Muscle layer of duodenum (tissue), 2 donors: ENCODE measurements around the gene ELAPOR1.

Experiments used
- H3K27ac ChIP-seq: one replicate; pipeline ENCODE4 v1.7.0; 2013; ENCODE audit warnings: mild to moderate bottlenecking, low read length
- H3K27me3 ChIP-seq: one replicate; pipeline ENCODE4 v1.7.0; 2013; ENCODE audit warnings: low read depth, mild to moderate bottlenecking, control low read depth, low read length
- H3K36me3 ChIP-seq, 2 donors: one replicate each; pipeline ENCODE4 v1.7.0; 2013; ENCODE audit warnings: low read length in 2 of 2, control low read depth in 1 of 2, mild to moderate bottlenecking in 1 of 2; ENCODE audit not compliant: insufficient read depth in 2 of 2, control insufficient read depth in 1 of 2
- H3K4me1 ChIP-seq, 2 donors: one replicate each; pipeline ENCODE4 v1.7.0; 2013; ENCODE audit warnings: low read length in 2 of 2, mild to moderate bottlenecking in 2 of 2, control low read depth in 1 of 2, moderate library complexity in 1 of 2; ENCODE audit not compliant: insufficient read depth in 2 of 2, control insufficient read depth in 1 of 2
- H3K4me3 ChIP-seq, 2 donors: one replicate each; pipeline ENCODE4 v1.7.0; 2013; ENCODE audit warnings: low read length in 2 of 2, low read depth in 1 of 2, mild to moderate bottlenecking in 1 of 2
- H3K9me3 ChIP-seq, 2 donors: one replicate each; pipeline ENCODE4 v1.7.0; 2013; ENCODE audit warnings: low read length in 2 of 2, control low read depth in 1 of 2, mild to moderate bottlenecking in 1 of 2; ENCODE audit not compliant: control insufficient read depth in 1 of 2
- donor health status: healthy.

Gene ELAPOR1

GRCh38 chr1:109116286-109116685 lies 2.4 kb downstream of the ELAPOR1 start:
- Histone ChIP-seq H3K9me3 (no peaks in the 10 kb centered on the region), H3K27me3 (peaks cover 13% of the 10 kb centered on the region), H3K27ac (peak overlapping the region; percentile 65), H3K4me1 (peaks cover 5 to 27% of the 10 kb centered on the region in 2 donors), H3K36me3 (no peaks in the 10 kb centered on the region), H3K4me3 (peak overlapping the region in 1 of 2 donors; percentile 8)

- Histone ChIP-seq H3K27ac (no peak overlapping the region), H3K36me3 (no peaks in the 10 kb centered on the region), H3K9me3 (no peaks in the 10 kb centered on the region), H3K27me3 (peaks cover 13% of the 10 kb centered on the region), H3K4me3 (no peak overlapping the region), H3K4me1 (peaks cover 0 to 14% of the 10 kb centered on the region in 2 donors)
These were observed 4.2 kb downstream of the ELAPOR1 start for GRCh38 chr1:109118089-109118488.

- Histone ChIP-seq H3K4me1 (no peaks in the 10 kb centered on the region), H3K27me3 (no peaks in the 10 kb centered on the region), H3K4me3 (no peak overlapping the region), H3K36me3 (no peaks in the 10 kb centered on the region), H3K9me3 (no peaks in the 10 kb centered on the region), H3K27ac (no peak overlapping the region)
These were observed 6.4 kb downstream of the ELAPOR1 start for GRCh38 chr1:109120356-109120755.

GRCh38 chr1:109131059-109131458 lies 17.1 kb downstream of the ELAPOR1 start:
- H3K9me3 ChIP-seq, result no peaks in the 10 kb centered on the region
- no peak overlapping the region for H3K27ac ChIP-seq
- no peak overlapping the region for H3K4me3 ChIP-seq
- H3K36me3 ChIP-seq, result no peaks in the 10 kb centered on the region
- H3K27me3 ChIP-seq, result no peaks in the 10 kb centered on the region
- H3K4me1 ChIP-seq, result peaks cover 0 to 11% of the 10 kb centered on the region in 2 donors

- Histone ChIP-seq H3K27me3 (no peaks in the 10 kb centered on the region), H3K4me3 (no peak overlapping the region), H3K4me1 (peaks cover 0 to 11% of the 10 kb centered on the region in 2 donors), H3K27ac (no peak overlapping the region), H3K9me3 (no peaks in the 10 kb centered on the region), H3K36me3 (no peaks in the 10 kb centered on the region)
These were observed 17.9 kb downstream of the ELAPOR1 start for GRCh38 chr1:109131800-109132199.

GRCh38 chr1:109133002-109133706 lies 19.2 kb downstream of the ELAPOR1 start:
- H3K36me3 ChIP-seq, result no peaks in the 10 kb centered on the region
- no peak overlapping the region for H3K27ac ChIP-seq
- H3K9me3 ChIP-seq, result no peaks in the 10 kb centered on the region
- peaks cover 0 to 11% of the 10 kb centered on the region in 2 donors for H3K4me1 ChIP-seq
- no peak overlapping the region for H3K4me3 ChIP-seq
- H3K27me3 ChIP-seq, result no peaks in the 10 kb centered on the region

- Histone ChIP-seq H3K9me3 (no peaks in the 10 kb centered on the region), H3K27me3 (no peaks in the 10 kb centered on the region), H3K4me1 (peaks cover 0 to 11% of the 10 kb centered on the region in 2 donors), H3K36me3 (no peaks in the 10 kb centered on the region), H3K4me3 (no peak overlapping the region), H3K27ac (peak overlapping the region; percentile 79)
These were observed 19.9 kb downstream of the ELAPOR1 start for GRCh38 chr1:109133815-109134214.

GRCh38 chr1:109134423-109134822 lies 20.5 kb downstream of the ELAPOR1 start:
- Histone ChIP-seq H3K27me3 (no peaks in the 10 kb centered on the region), H3K4me3 (no peak overlapping the region), H3K27ac (peak overlapping the region; percentile 79), H3K4me1 (peaks cover 0 to 11% of the 10 kb centered on the region in 2 donors), H3K9me3 (no peaks in the 10 kb centered on the region), H3K36me3 (no peaks in the 10 kb centered on the region)

GRCh38 chr1:109135940-109136339 lies 22.0 kb downstream of the ELAPOR1 start:
- Histone ChIP-seq H3K4me1 (peaks cover 0 to 11% of the 10 kb centered on the region in 2 donors), H3K9me3 (no peaks in the 10 kb centered on the region), H3K27me3 (no peaks in the 10 kb centered on the region), H3K27ac (peak overlapping the region; percentile 63), H3K36me3 (no peaks in the 10 kb centered on the region), H3K4me3 (no peak overlapping the region)

- no peaks in the 10 kb centered on the region for H3K9me3 ChIP-seq
- H3K4me1 ChIP-seq, result peaks cover 0 to 11% of the 10 kb centered on the region in 2 donors
- H3K27me3 ChIP-seq, result no peaks in the 10 kb centered on the region
- H3K36me3 ChIP-seq, result no peaks in the 10 kb centered on the region
- no peak overlapping the region for H3K4me3 ChIP-seq
- peak overlapping the region; percentile 63 for H3K27ac ChIP-seq
These were observed 22.9 kb downstream of the ELAPOR1 start for GRCh38 chr1:109136766-109137165.

GRCh38 chr1:109137958-109138357 lies 24.0 kb downstream of the ELAPOR1 start:
- H3K27me3 ChIP-seq, result no peaks in the 10 kb centered on the region
- H3K36me3 ChIP-seq, result no peaks in the 10 kb centered on the region
- H3K9me3 ChIP-seq, result no peaks in the 10 kb centered on the region
- H3K4me3 ChIP-seq, result no peak overlapping the region
- H3K27ac ChIP-seq, result peak overlapping the region; percentile 51
- peaks cover 0 to 11% of the 10 kb centered on the region in 2 donors for H3K4me1 ChIP-seq

GRCh38 chr1:109138358-109138757 lies 24.4 kb downstream of the ELAPOR1 start:
- peaks cover 0 to 10% of the 10 kb centered on the region in 2 donors for H3K4me1 ChIP-seq
- no peak overlapping the region for H3K4me3 ChIP-seq
- no peaks in the 10 kb centered on the region for H3K9me3 ChIP-seq
- peak overlapping the region; percentile 51 for H3K27ac ChIP-seq
- no peaks in the 10 kb centered on the region for H3K27me3 ChIP-seq
- H3K36me3 ChIP-seq, result no peaks in the 10 kb centered on the region
